ENCODE measurements around the gene C15orf40.

DNA sequence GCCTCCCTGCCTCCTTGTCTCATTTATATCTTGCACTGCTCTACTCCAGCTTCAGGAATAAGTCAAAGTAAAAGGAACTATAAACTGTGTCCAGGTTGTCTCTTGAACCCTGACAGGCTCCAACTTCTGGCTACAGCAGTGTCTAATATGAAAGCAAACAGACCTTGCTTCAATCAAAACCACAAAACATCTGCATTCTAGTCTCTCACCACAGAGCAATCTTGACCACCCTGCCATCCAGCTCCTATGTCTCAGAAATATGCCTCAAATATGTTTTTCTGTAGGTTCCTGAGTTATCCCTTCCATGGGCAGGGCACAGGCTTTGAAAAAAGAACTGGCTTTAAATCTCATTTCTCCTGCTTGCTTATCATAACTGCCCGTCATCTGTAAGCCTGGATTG lies 38.4 kb downstream of the C15orf40 start:
- TF ChIP-seq CTCF (IDR thresholded peaks at IDR 0.05) (no peak), POLR2A (IDR thresholded peaks at IDR 0.05) (no peak)

Data from testis (tissue), 2 donors.